Neural cell (in vitro differentiated cells): ENCODE data around the gene FEN1. TPM values are rescaled to one million over a fixed set of nuclear protein-coding genes. Genes with fewer than 3 reads are reported as not detected.

ENCODE experiments used
- H2AFZ ChIP-seq: fragments of 200-600, 300-800 bp; sonication (generic), shearing (Covaris generic); 2 replicates; pipeline ENCODE4 v1.6.0; 2014; ENCODE audit warnings: low read depth, mild to moderate bottlenecking, antibody characterized with exemption, low read length, moderate library complexity
- H3F3A ChIP-seq: fragments of 200-600 bp; shearing (Covaris generic); 2 replicates; pipeline ENCODE4 v1.6.1; 2016; ENCODE audit warnings: mild to moderate bottlenecking, moderate library complexity, mixed read lengths, antibody characterized with exemption, low read length; ENCODE audit not compliant: insufficient read depth, poor library complexity, severe bottlenecking
- H3K27ac ChIP-seq: fragments of 200-600, 300-800 bp; sonication (generic), shearing (Covaris generic); 2 replicates; pipeline ENCODE4 v1.5.1; 2014; ENCODE audit warnings: mild to moderate bottlenecking, low read length, moderate library complexity
- H3K27me3 ChIP-seq: fragments of 300-800, 200-600 bp; sonication (generic), shearing (Covaris generic); 2 replicates; pipeline ENCODE4 v1.6.0; 2014; ENCODE audit warnings: mild to moderate bottlenecking, low read depth, low read length, moderate library complexity; ENCODE audit not compliant: insufficient read depth
- H3K36me3 ChIP-seq: fragments of 300-800, 200-600 bp; sonication (generic), shearing (Covaris generic); 2 replicates; pipeline ENCODE4 v1.5.1; 2014; ENCODE audit warnings: mild to moderate bottlenecking, antibody characterized with exemption, low read length, moderate library complexity; ENCODE audit not compliant: insufficient read depth
- H3K4me2 ChIP-seq: fragments of 300-800, 200-600 bp; sonication (generic), shearing (Covaris generic); 2 replicates; pipeline ENCODE4 v1.6.0; 2014; ENCODE audit warnings: mild to moderate bottlenecking, low read length
- H3K4me3 ChIP-seq: fragments of 300-800, 200-600 bp; sonication (generic), shearing (Covaris generic); 2 replicates; pipeline ENCODE4 v1.5.1; 2014; ENCODE audit warnings: mild to moderate bottlenecking, low read length, moderate library complexity
- H3K79me2 ChIP-seq: fragments of 200-600 bp; shearing (Covaris generic); replicated peaks from 2 replicates; pipeline ENCODE4 v1.6.0; 2014; ENCODE audit warnings: mild to moderate bottlenecking, low read length, moderate library complexity; ENCODE audit not compliant: insufficient read depth
- H3K9ac ChIP-seq: fragments of 300-800, 200-600 bp; sonication (generic), shearing (Covaris generic); 2 replicates; pipeline ENCODE4 v1.6.1; 2016; ENCODE audit warnings: mild to moderate bottlenecking, low read length, mixed read lengths
- H3K9me2 ChIP-seq: fragments of 200-600 bp; shearing (Covaris generic); 2 replicates; pipeline ENCODE4 v1.6.1; 2016; ENCODE audit warnings: mild to moderate bottlenecking, low read length, mixed read lengths; ENCODE audit not compliant: insufficient read depth
- H3K9me3 ChIP-seq: fragments of 200-600, 300-800 bp; sonication (generic), shearing (Covaris generic); 2 replicates; pipeline ENCODE4 v1.6.1; 2016; ENCODE audit warnings: mild to moderate bottlenecking, mixed run types, low read length, moderate library complexity, mixed read lengths
- H4K20me1 ChIP-seq: fragments of 200-600 bp; shearing (Covaris generic); 2 replicates; pipeline ENCODE4 v1.6.1; 2016; ENCODE audit warnings: mild to moderate bottlenecking, mixed run types; ENCODE audit not compliant: insufficient read depth
- EP300 ChIP-seq: fragments of 450-650 bp; conservative IDR thresholded peaks from 2 replicates; pipeline ENCODE4 v1.6.1; 2014; ENCODE audit warnings: antibody characterized with exemption, mild to moderate bottlenecking, moderate library complexity; ENCODE audit not compliant: poor library complexity, severe bottlenecking
- EZH2 ChIP-seq: fragments of 200-600, 300-800 bp; shearing (Covaris generic), sonication (generic); IDR thresholded peaks from 2 replicates; pipeline ENCODE4 v1.6.1; 2014; ENCODE audit warnings: antibody characterized with exemption, low read length, borderline replicate concordance, mild to moderate bottlenecking; ENCODE audit not compliant: insufficient read depth, poor library complexity, severe bottlenecking
- MXI1 ChIP-seq: fragments of 450-650 bp; conservative IDR thresholded peaks from 2 replicates; pipeline ENCODE4 v1.6.1; 2014; ENCODE audit warnings: antibody characterized with exemption, mild to moderate bottlenecking; ENCODE audit not compliant: poor library complexity, severe bottlenecking
- POLR2AphosphoS5 ChIP-seq: IDR thresholded peaks from 2 replicates; pipeline ENCODE4 v1.6.1; 2012
- RAD21 ChIP-seq: fragments of 450-650 bp; conservative IDR thresholded peaks from 2 replicates; pipeline ENCODE4 v1.6.1; 2014; ENCODE audit warnings: antibody characterized with exemption, mild to moderate bottlenecking, moderate library complexity
- SMC3 ChIP-seq: fragments of 450-650 bp; conservative IDR thresholded peaks from 2 replicates; pipeline ENCODE4 v1.6.1; 2014; ENCODE audit warnings: antibody characterized with exemption, mild to moderate bottlenecking, moderate library complexity; ENCODE audit not compliant: poor library complexity
- TAF1 ChIP-seq: IDR thresholded peaks from 2 replicates; pipeline ENCODE4 v1.6.1; 2012; ENCODE audit warnings: low read depth
- polyA plus RNA-seq: library from polyadenylated mRNA; depleted of rRNA; stranded (reverse); fragments of >200 nt; gene quantifications from 2 replicates; pipeline ENCODE4 v1.2.3, GENCODE V29; 2014
- TF ChIP-seq, protein P1 (sequence below): IDR thresholded peaks from 2 replicates; pipeline ENCODE4 v1.6.1; 2012; ENCODE audit warnings: borderline replicate concordance
- TF ChIP-seq, protein P2 (sequence below): fragments of 450-650 bp; IDR thresholded peaks from 2 replicates; pipeline ENCODE4 v1.5.1; 2014; ENCODE audit warnings: antibody characterized with exemption, mild to moderate bottlenecking, moderate library complexity; ENCODE audit not compliant: poor library complexity, severe bottlenecking

Gene FEN1
- polyA plus RNA-seq, 1 donor from 2014 or later, result 27.2 TPM

DNA sequence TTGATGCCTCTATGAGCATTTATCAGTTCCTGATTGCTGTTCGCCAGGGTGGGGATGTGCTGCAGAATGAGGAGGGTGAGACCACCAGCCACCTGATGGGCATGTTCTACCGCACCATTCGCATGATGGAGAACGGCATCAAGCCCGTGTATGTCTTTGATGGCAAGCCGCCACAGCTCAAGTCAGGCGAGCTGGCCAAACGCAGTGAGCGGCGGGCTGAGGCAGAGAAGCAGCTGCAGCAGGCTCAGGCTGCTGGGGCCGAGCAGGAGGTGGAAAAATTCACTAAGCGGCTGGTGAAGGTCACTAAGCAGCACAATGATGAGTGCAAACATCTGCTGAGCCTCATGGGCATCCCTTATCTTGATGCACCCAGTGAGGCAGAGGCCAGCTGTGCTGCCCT, 2.7 kb downstream of the FEN1 start:
- H3K27me3 ChIP-seq, result no peaks in the 10 kb centered on the region
- no peaks in the 10 kb centered on the region for H3K9me2 ChIP-seq
- no peaks in the 10 kb centered on the region for H3K36me3 ChIP-seq
- no peak overlapping the region for H3K27ac ChIP-seq
- H3F3A ChIP-seq, result no peaks in the 10 kb centered on the region
- H3K4me3 ChIP-seq, result no peak overlapping the region
- no peak overlapping the region for H3K9ac ChIP-seq
- H3K4me2 ChIP-seq, result no peak overlapping the region
- peaks cover 29% of the 10 kb centered on the region for H3K79me2 ChIP-seq
- TF ChIP-seq EZH2, result no peak
- no peak for TF ChIP-seq RAD21
- TF ChIP-seq, protein P1, sequence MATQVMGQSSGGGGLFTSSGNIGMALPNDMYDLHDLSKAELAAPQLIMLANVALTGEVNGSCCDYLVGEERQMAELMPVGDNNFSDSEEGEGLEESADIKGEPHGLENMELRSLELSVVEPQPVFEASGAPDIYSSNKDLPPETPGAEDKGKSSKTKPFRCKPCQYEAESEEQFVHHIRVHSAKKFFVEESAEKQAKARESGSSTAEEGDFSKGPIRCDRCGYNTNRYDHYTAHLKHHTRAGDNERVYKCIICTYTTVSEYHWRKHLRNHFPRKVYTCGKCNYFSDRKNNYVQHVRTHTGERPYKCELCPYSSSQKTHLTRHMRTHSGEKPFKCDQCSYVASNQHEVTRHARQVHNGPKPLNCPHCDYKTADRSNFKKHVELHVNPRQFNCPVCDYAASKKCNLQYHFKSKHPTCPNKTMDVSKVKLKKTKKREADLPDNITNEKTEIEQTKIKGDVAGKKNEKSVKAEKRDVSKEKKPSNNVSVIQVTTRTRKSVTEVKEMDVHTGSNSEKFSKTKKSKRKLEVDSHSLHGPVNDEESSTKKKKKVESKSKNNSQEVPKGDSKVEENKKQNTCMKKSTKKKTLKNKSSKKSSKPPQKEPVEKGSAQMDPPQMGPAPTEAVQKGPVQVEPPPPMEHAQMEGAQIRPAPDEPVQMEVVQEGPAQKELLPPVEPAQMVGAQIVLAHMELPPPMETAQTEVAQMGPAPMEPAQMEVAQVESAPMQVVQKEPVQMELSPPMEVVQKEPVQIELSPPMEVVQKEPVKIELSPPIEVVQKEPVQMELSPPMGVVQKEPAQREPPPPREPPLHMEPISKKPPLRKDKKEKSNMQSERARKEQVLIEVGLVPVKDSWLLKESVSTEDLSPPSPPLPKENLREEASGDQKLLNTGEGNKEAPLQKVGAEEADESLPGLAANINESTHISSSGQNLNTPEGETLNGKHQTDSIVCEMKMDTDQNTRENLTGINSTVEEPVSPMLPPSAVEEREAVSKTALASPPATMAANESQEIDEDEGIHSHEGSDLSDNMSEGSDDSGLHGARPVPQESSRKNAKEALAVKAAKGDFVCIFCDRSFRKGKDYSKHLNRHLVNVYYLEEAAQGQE, result no peak
- TF ChIP-seq POLR2AphosphoS5, result no peak
- no peak overlapping the region for H2AFZ ChIP-seq
- no peaks in the 10 kb centered on the region for H3K9me3 ChIP-seq
- no peaks in the 10 kb centered on the region for H4K20me1 ChIP-seq

DNA sequence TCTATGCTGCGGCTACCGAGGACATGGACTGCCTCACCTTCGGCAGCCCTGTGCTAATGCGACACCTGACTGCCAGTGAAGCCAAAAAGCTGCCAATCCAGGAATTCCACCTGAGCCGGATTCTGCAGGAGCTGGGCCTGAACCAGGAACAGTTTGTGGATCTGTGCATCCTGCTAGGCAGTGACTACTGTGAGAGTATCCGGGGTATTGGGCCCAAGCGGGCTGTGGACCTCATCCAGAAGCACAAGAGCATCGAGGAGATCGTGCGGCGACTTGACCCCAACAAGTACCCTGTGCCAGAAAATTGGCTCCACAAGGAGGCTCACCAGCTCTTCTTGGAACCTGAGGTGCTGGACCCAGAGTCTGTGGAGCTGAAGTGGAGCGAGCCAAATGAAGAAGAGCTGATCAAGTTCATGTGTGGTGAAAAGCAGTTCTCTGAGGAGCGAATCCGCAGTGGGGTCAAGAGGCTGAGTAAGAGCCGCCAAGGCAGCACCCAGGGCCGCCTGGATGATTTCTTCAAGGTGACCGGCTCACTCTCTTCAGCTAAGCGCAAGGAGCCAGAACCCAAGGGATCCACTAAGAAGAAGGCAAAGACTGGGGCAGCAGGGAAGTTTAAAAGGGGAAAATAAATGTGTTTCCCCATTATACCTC, 3.3 kb downstream of the FEN1 start:
- Histone ChIP-seq H4K20me1 (no peaks in the 10 kb centered on the region), H3K27ac (no peak overlapping the region), H3K79me2 (peaks cover 25% of the 10 kb centered on the region), H3K9me2 (no peaks in the 10 kb centered on the region), H3K9me3 (no peaks in the 10 kb centered on the region), H3K9ac (no peak overlapping the region), H3K4me3 (no peak overlapping the region), H3K4me2 (no peak overlapping the region), H3K27me3 (no peaks in the 10 kb centered on the region), H2AFZ (no peak overlapping the region), H3F3A (no peaks in the 10 kb centered on the region), H3K36me3 (no peaks in the 10 kb centered on the region)
- TF ChIP-seq POLR2AphosphoS5, result no peak
- TF ChIP-seq SMC3, result no peak
- TF ChIP-seq TAF1, result no peak
- TF ChIP-seq, protein P1, result no peak
- TF ChIP-seq, protein P2, sequence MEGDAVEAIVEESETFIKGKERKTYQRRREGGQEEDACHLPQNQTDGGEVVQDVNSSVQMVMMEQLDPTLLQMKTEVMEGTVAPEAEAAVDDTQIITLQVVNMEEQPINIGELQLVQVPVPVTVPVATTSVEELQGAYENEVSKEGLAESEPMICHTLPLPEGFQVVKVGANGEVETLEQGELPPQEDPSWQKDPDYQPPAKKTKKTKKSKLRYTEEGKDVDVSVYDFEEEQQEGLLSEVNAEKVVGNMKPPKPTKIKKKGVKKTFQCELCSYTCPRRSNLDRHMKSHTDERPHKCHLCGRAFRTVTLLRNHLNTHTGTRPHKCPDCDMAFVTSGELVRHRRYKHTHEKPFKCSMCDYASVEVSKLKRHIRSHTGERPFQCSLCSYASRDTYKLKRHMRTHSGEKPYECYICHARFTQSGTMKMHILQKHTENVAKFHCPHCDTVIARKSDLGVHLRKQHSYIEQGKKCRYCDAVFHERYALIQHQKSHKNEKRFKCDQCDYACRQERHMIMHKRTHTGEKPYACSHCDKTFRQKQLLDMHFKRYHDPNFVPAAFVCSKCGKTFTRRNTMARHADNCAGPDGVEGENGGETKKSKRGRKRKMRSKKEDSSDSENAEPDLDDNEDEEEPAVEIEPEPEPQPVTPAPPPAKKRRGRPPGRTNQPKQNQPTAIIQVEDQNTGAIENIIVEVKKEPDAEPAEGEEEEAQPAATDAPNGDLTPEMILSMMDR, result no peak
- TF ChIP-seq EP300, result no peak
- no peak for TF ChIP-seq MXI1
- TF ChIP-seq EZH2, result no peak
- TF ChIP-seq RAD21, result no peak
